Subcutaneous adipose tissue (tissue), 4 donors: ENCODE data around the gene CHCHD1. TPM values are rescaled to one million over a fixed set of nuclear protein-coding genes. Genes with fewer than 3 reads are reported as not detected.

Experiments used
- total RNA-seq, 4 donors: library from RNA; depleted of rRNA; stranded (reverse); fragments of >200 nt; gene quantifications; one replicate each; pipeline ENCODE4 v1.1.0, GENCODE V29; 2016
- TF ChIP-seq, protein P1 (sequence below): fragments of 450-650 bp; IDR thresholded peaks from one replicate; pipeline ENCODE4 v1.5.1; 2016; ENCODE audit warnings: low read depth, mild to moderate bottlenecking, control low read depth, antibody characterized with exemption, moderate library complexity

The CHCHD1 gene
- total RNA-seq, 4 donors from 2014 or later: 18.0 to 61.0 (median 21.2) TPM

DNA sequence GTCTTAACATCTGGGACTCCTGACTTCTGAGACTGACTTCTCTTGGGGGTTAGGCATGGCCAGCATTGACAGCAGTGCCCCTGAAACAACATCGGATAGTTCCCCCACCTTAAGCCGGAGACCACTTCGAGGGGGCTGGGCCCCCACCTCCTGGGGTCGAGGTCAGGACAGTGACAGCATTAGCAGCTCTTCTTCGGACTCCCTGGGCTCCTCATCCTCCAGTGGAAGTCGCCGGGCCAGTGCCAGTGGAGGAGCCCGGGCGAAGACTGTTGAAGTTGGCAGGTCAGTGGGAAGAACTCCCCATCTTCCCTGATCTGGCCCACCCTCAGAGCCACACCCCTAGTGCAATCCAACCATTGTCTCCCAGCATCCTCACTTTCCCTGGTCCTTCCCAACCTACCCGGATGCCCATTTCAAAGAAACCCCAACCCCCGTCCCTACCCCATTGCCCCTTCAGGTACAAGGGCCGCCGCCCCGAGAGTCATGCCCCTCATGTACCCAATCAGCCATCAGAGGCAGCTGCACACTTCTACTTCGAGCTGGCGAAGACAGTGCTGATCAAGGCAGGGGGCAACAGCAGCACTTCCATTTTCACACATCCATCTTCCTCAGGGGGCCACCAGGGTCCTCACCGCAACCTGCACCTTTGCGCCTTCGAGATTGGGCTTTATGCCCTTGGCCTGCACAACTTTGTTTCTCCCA, 15.6 kb downstream of the CHCHD1 start:
- TF ChIP-seq, protein P1, sequence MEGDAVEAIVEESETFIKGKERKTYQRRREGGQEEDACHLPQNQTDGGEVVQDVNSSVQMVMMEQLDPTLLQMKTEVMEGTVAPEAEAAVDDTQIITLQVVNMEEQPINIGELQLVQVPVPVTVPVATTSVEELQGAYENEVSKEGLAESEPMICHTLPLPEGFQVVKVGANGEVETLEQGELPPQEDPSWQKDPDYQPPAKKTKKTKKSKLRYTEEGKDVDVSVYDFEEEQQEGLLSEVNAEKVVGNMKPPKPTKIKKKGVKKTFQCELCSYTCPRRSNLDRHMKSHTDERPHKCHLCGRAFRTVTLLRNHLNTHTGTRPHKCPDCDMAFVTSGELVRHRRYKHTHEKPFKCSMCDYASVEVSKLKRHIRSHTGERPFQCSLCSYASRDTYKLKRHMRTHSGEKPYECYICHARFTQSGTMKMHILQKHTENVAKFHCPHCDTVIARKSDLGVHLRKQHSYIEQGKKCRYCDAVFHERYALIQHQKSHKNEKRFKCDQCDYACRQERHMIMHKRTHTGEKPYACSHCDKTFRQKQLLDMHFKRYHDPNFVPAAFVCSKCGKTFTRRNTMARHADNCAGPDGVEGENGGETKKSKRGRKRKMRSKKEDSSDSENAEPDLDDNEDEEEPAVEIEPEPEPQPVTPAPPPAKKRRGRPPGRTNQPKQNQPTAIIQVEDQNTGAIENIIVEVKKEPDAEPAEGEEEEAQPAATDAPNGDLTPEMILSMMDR: no peak

DNA sequence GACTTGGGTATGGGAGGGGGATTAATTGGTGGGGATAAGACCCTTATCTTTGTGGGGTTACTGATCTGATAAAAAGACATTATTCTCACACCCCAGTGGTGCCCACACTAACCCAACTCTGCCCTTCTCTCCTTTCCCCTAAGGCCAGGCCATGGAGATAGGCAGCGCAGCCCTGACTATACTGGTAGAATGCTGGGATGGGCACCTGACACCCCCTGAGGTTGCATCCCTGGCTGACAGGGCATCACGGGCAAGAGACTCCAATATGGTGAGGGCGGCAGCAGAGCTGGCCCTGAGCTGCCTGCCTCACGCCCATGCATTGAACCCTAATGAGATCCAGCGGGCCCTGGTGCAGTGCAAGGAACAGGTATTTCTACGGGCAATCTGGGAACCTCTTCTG, 16.2 kb downstream of the CHCHD1 start:
- TF ChIP-seq, protein P1: no peak

DNA sequence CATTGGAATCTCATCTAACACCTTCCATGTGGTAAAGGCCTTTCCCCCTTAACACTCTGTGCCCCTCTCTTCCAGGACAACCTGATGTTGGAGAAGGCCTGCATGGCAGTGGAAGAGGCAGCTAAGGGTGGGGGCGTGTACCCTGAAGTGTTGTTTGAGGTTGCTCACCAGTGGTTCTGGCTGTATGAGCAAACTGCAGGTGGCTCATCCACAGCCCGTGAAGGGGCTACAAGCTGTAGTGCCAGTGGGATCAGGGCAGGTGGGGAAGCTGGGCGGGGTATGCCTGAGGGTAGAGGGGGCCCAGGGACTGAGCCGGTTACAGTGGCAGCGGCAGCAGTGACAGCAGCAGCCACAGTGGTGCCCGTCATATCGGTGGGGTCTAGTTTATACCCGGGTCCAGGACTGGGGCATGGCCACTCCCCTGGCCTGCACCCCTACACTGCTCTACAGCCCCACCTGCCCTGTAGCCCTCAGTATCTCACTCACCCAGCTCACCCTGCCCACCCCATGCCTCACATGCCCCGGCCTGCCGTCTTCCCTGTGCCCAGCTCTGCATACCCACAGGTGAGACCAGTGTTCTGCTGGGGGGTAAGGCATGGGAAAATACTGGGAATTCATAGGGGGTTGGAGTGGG, 17.2 kb downstream of the CHCHD1 start:
- TF ChIP-seq, protein P1: no peak

DNA sequence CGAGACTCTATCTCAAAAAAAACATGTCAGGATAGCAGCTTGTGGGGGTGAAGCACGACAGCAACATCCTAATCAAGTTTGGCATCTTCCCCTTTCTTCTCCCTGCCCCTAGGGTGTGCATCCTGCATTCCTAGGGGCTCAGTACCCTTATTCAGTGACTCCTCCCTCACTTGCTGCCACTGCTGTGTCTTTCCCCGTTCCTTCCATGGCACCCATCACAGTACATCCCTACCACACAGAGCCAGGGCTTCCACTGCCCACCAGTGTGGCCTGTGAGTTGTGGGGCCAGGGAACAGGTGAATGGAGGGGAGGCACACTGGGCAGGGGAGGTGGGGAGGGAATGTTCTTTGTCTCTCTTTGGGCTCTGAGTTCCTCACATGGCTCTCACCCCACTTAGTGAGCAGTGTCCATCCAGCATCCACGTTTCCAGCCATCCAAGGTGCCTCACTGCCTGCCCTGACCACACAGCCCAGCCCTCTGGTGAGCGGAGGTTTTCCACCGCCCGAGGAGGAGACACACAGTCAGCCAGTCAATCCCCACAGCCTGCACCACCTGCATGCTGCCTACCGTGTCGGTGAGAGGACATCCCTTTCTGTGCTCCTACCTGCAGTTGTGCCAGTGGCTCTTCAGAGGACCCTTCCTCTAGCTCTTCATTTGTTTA, 18.2 kb downstream of the CHCHD1 start:
- TF ChIP-seq, protein P1: no peak

DNA sequence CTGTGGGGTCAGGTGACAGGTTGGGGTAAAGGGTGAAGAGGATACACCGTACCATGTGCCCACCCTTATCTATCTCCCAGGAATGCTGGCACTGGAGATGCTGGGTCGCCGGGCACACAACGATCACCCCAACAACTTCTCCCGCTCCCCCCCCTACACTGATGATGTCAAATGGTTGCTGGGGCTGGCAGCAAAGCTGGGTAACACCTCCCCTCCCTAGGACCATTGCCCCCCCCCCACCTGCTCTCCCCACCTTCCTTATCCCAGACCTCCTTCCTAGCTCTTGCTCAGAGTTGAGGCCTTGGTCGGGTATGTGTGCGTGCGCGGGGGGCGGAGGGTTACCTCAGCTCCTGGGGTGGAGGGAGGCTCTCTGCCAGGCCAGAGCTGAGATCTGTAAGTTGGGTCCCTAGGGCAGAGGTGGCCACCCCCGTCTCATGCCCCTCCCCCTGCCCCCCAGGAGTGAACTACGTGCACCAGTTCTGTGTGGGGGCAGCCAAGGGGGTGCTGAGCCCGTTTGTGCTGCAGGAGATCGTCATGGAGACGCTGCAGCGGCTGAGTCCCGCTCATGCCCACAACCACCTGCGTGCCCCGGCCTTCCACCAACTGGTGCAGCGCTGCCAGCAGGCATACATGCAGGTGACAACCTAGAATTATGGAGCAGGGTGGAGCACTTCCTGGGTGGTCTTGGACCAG, 18.9 kb downstream of the CHCHD1 start:
- TF ChIP-seq, protein P1: no peak

DNA sequence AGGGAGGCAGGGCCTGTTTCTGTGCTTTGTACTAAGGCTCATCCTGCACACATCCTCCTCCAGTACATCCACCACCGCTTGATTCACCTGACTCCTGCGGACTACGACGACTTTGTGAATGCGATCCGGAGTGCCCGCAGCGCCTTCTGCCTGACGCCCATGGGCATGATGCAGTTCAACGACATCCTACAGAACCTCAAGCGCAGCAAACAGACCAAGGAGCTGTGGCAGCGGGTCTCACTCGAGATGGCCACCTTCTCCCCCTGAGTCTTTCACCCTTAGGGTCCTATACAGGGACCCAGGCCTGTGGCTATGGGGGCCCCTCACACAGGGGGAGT, 19.4 kb downstream of the CHCHD1 start:
- TF ChIP-seq, protein P1: no peak
